Measurements from ENCODE around the gene RSRC1.

DNA sequence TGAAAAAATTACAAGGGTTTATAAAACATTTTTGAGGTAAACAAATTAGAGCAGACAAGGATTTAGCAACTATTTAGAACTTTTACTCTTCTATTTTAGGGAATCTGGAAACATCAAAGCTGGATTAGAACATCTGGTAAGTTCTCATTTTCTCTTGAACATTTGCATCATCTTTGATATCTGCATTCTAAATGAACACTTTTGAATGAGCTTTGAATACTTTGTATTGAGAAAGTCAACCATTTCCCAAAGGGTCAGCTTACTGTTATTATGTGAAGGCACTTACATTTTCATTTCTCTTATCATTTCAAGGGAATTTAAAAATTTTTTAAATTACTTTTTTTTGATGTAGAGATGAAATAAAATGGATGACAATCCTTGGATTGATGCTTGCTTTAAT, 188.1 kb downstream of the RSRC1 start:
- no peak for TF ChIP-seq CTCF (IDR thresholded peaks at IDR 0.05)
- no peak for TF ChIP-seq POLR2A (IDR thresholded peaks at IDR 0.05)
- no peak for TF ChIP-seq EP300 (IDR thresholded peaks at IDR 0.05)

Measured in sigmoid colon (tissue), 4 donors.